ENCODE measurements around the gene CNOT11. TPM values are rescaled to one million over a fixed set of nuclear protein-coding genes. Genes with fewer than 3 reads are reported as not detected.

CNOT11 gene
- total and polyA plus RNA-seq, 3 donors from 2014 or later, result 43.7 to 81.1 (median 45.7) TPM

DNA sequence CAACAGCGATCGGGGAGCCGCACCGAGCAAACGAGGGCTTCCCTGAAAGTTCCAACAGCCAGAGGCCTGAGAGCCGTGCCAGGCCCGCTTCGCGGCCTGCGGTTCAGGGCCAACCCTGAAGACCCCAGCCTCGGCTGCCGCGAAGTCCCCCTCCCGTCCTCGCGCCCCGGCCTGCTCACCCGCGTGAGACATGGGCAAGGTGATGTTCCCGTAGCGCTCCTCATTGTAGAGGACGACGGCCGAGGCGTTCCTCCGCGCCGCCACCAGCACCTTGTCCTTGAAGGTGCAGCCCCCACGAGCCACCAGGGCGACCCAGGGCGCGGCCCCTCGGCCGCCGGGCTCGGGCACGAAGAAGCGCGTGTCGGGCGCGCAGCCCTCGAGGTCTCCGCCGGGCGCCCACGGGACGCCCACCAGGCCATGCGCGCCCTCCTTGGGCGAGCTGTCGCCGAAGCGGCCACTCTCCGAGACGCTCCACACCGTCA lies 55.3 kb downstream of the CNOT11 start:
- peak; percentile 20 for DNase-seq
- no peak for TF ChIP-seq POLR2A (IDR thresholded peaks at IDR 0.05)
- TF ChIP-seq, protein P1, sequence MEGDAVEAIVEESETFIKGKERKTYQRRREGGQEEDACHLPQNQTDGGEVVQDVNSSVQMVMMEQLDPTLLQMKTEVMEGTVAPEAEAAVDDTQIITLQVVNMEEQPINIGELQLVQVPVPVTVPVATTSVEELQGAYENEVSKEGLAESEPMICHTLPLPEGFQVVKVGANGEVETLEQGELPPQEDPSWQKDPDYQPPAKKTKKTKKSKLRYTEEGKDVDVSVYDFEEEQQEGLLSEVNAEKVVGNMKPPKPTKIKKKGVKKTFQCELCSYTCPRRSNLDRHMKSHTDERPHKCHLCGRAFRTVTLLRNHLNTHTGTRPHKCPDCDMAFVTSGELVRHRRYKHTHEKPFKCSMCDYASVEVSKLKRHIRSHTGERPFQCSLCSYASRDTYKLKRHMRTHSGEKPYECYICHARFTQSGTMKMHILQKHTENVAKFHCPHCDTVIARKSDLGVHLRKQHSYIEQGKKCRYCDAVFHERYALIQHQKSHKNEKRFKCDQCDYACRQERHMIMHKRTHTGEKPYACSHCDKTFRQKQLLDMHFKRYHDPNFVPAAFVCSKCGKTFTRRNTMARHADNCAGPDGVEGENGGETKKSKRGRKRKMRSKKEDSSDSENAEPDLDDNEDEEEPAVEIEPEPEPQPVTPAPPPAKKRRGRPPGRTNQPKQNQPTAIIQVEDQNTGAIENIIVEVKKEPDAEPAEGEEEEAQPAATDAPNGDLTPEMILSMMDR (IDR thresholded peaks at IDR 0.05), result no peak
- H3K4me1 ChIP-seq, result peaks cover 13% of the 10 kb centered on the region
- intact Hi-C loops (cut with DNase I; ENCODE audit: low total_unique reads), result no loop called here
- H3K36me3 ChIP-seq (ENCODE audit: low read depth, missing control alignments), result no peaks in the 10 kb centered on the region
- 0 to 8% methylated on average over 2 to 24 of the region's 57 CpGs for WGBS, 2 donors
- peak overlapping the region; percentile 90 to 92 for H3K4me3 ChIP-seq
- H3K27me3 ChIP-seq, result no peaks in the 10 kb centered on the region
- peak overlapping the region; percentile 92 to 93 for H3K27ac ChIP-seq
- no peaks in the 10 kb centered on the region for H3K9me3 ChIP-seq

DNA sequence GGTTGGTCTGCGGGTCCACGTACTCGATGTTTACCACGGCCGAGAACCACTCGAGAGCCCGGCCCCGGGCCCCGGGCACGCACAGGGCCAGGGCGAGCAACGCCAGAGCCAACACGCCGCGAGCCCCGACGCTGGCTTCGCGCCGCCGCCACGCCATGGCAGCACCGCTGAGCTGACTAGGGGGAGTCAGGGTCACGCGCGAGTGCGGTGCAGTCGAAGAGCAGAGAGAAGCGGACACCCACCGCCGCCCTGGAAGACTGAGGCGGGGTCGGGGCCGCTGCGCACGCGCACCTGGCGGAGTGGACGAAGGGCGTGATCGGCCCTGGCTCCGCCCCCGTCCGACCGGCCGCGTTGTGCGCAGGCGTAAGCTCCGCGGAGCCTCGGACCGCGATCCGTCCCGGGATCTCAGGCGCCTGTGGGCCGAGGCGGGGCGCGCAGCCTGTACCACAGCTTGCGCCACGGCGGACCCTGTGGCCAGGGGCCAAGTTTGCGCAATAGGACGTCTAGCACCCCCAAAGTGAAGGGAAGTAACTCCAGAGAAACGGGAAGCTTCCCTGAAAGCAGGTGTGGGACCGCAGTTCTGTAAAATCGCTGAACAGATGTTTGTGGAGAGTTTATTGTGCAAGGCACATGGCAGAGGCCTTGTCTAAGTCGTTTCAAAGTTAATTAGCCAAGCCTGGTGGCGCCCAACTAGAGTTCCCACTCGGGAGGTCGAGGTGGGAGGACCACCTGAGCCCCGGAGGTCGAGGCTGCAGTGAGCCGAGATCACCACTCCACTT lies 55.9 kb downstream of the CNOT11 start, which contains the start of gene RNF149:
Gene RNF149 (minus strand): TSS at position 270 of the 779 bp plus-strand sequence. CDS start 113 bp downstream, at position 157.
- intact Hi-C loops (cut with DNase I; ENCODE audit: low total_unique reads), result no loop called here
- no peaks in the 10 kb centered on the region for H3K9me3 ChIP-seq
- peak within 1 kb of the TSS; percentile 92 to 93 for H3K27ac ChIP-seq
- H3K36me3 ChIP-seq (ENCODE audit: low read depth, missing control alignments), result no peaks in the 10 kb centered on the region
- peak within 1 kb of the TSS; percentile 90 to 92 for H3K4me3 ChIP-seq
- TF ChIP-seq POLR2A (IDR thresholded peaks at IDR 0.05), result peak; percentile 69
- TF ChIP-seq, protein P1 (IDR thresholded peaks at IDR 0.05), result peak in 2 of 3 experiments; percentile 26 to 32
- peak; percentile 94 for DNase-seq
- H3K4me1 ChIP-seq, result peaks cover 13% of the 10 kb centered on the region
- no peaks in the 10 kb centered on the region for H3K27me3 ChIP-seq
- 0 to 1% methylated on average over 12 to 68 of the region's 76 CpGs for WGBS, 2 donors

DNA sequence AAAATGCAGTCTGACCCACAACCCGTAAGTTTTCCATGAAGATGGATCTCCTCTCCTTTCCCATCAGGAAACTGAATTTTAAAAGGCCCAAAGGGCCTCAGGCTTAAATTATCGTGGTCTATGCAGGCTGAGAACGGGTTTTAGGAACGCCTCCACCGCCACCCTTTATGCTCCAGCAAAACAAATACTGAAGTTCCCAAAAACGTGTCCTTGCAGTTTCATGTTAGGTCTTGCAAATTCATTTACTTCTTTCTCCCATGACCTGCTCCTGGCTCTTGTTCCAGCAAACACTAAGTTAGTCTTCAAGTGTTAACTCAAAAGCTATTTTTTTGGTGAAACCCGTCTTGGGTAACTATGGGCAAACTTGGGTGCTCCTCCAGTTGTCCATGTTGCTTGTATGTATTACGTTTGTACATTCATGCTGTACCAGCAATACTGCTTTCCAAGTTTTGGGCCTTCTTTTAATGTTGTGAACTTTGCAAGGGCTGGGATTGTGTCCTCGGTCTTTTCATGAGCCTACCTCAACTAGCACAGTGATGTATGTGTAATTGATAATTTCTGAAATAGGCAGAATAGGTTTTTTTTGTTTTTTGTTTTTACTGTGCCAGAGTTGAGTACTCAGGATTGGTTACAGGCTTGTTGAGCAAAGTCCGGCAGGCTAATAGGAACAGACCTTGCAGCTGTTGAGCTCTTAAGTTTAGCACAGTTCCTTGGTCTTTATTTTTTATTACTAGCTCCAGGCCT lies 57.6 kb downstream of the CNOT11 start:
- Histone ChIP-seq H3K4me1 (peaks cover 7% of the 10 kb centered on the region), H3K36me3 (ENCODE audit: low read depth, missing control alignments) (no peaks in the 10 kb centered on the region), H3K27ac (no peak overlapping the region), H3K4me3 (no peak overlapping the region), H3K27me3 (no peaks in the 10 kb centered on the region), H3K9me3 (no peaks in the 10 kb centered on the region)
- WGBS, 2 donors, result 62 to 70% methylated on average over 10 of the region's 10 CpGs
- no peak for TF ChIP-seq POLR2A (IDR thresholded peaks at IDR 0.05)
- TF ChIP-seq, protein P1 (IDR thresholded peaks at IDR 0.05), result no peak
- intact Hi-C loops (cut with DNase I; ENCODE audit: low total_unique reads), result no loop called here
- no peak for DNase-seq

DNA sequence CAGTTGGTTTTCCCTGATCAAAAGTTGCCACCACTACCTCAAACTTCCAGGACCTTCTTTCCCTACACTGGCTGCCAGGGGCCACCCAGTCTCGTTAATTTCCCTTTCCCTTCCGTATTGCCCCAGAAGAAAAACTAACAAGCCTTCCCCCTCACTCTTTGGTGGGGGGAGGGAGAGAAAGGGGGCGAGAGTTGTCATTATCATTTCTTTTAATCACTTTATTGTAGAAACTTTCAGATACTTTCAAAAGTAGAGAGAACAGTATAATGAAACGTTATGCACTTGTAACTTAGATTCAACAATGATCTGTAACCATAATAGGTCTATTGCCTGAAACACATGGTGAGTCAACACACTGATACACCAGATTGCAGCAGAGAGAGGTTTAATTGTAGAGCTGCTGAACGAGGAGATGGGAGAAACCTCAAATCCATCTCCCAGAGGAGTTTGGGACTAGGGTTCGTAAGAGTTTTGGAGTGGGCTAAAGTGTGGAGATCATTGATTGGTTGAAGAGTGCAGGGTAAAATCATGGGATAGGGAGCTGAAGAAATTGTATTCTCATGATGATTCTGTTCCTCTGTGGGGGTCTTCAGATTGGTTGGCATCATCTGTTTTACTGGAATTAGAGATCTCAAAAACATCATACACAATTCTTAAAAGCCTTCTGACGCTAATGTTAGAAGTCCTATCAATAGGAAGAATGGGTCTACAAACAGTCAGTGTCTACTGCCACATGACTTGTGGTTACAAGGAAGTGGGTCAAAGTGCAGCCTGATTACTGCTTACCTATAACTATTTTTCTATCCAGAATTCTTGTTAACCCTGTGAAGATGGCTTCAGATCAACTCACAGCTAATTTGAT lies 58.4 kb downstream of the CNOT11 start:
- Histone ChIP-seq H3K4me1 (no peaks in the 10 kb centered on the region), H3K4me3 (no peak overlapping the region), H3K27me3 (no peaks in the 10 kb centered on the region), H3K27ac (no peak overlapping the region), H3K9me3 (no peaks in the 10 kb centered on the region), H3K36me3 (ENCODE audit: low read depth, missing control alignments) (no peaks in the 10 kb centered on the region)
- no peak for DNase-seq
- TF ChIP-seq, protein P1 (IDR thresholded peaks at IDR 0.05), result no peak
- TF ChIP-seq POLR2A (IDR thresholded peaks at IDR 0.05), result no peak
- intact Hi-C loops (cut with DNase I; ENCODE audit: low total_unique reads), result no loop called here
- 54 to 68% methylated on average over 7 of the region's 7 CpGs for WGBS, 2 donors

Measured in testis (tissue), 3 donors.